HG03025 (cell line): ENCODE data around the gene DENND5B.
A peak's percentile ranks its signal among the peaks of the same experiment; 100 is the strongest.
"Not testable (repeated sequence)": the region's sequence is repeated elsewhere in the genome, so short reads cannot be mapped to it uniquely, and the experiment has no call there.

Source experiments
- ATAC-seq: cut with Tn5 transposase; IDR thresholded peaks from one replicate; pipeline ENCODE4 v1.9.1; 2021; ENCODE audit warnings: mild to moderate bottlenecking, moderate library complexity; ENCODE audit not compliant: unreplicated experiment, low FRiP score

Gene DENND5B

DNA sequence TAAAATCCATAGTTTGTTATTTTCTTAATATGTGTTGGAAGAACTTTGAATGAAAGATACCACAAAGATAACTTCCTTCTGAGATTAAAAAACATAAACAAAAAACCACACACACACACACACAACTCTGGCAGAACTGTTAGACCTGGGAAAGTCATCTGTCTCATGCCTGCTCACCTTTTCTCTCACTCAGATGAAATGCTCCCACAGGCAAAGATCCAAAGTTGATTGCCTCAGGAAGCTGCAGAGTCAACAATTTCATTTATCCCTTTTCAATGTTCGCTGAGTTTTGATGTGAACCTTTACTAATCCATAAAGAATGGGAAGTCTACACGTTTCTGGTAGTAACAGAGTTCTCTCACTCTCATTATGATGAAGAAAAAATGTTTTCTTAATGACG lies 112.0 kb downstream of the DENND5B start:
- ATAC-seq = no peak

DNA sequence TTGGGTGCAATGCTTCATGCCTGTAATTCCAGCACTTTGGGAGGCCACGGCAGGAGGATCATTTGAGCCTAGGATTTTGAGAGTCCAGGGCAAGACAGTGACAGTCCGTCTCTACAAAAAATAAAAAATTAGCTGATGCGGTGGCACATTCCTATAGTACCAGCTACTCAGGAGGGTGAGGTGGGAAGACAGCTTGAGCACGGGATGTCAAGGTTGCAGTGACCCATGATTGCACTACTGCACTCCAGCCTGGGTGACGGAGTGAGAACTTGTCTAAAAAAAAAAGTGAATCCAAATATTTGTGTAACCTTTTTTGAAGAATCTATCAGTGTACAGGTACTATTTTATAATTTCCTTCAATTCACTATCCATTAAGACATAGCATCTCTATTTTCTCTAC lies 112.5 kb downstream of the DENND5B start:
- no peak for ATAC-seq

DNA sequence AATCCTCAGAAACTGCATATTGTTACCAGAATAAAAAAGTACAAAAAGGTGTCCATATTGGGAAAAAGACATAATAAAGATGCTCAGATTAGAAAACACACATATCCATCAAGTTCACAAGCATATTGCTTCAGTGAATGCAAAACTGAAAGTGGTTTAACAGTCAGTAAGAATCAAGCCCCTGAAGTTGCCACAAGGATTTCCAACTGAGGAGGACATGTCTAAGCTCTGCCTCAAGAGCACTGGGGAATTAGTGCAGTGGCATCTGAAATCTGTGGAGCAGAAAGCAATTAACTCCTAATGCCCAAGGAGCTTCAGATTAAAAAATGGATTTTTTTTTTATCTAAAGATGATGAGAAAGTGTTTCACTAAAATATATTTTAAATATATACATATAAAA lies 113.2 kb downstream of the DENND5B start:
- ATAC-seq = no peak

DNA sequence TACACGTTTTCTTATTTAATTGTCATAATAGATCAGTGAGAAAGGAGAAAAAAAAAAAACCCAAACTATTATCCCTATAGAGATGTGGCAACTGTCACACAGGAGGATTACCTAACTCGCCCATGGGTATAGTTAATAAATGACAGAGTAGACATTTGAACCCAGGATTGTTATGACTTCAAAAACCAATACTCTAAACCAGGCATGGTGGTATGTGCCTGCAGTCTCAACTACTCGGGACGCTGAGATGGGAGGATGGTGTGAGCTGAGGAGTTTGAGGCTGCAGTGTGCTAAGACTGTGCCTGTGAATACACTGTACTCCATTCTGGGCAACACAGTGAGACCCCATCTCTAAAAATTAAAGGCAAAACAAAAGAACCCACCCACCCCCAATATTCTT lies 114.5 kb downstream of the DENND5B start:
- no peak for ATAC-seq

DNA sequence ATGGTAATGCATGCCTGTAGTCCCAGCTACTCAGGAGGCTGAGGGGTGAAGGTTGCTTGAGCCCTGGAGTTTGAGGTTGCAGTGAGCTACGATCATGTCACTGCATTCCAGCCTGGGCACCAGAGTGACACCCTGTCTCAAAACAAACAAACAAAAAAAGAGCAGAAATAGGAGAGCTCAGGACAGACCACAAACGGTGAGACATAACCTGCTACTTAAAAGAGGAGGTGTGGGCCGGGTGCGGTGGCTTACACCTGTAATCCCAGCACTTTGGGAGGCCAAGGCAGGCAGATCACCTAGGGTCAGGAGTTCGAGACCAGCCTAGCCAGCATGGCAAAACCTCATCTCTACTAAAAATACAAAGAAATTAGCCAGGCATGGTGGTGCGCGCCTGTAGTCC lies 115.3 kb downstream of the DENND5B start:
- not testable (repeated sequence) for ATAC-seq

DNA sequence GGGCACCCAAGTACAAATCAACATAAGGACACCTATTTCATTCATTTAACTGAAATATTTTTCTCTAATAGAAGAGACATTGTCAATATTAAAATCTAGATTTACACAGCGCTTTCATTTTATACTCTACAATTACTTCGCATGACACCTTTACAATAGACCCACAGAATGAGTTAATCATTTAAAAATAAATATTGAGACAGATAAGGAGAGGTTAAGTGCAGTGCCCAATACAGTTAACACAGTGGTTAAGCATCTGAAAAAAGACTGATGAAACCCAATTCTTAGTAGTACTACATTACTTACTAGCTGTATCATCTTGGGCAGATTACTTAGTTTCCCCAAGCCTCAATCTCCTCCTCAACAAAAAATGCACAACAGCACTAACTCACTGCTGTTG lies 116.2 kb downstream of the DENND5B start:
- ATAC-seq = no peak

DNA sequence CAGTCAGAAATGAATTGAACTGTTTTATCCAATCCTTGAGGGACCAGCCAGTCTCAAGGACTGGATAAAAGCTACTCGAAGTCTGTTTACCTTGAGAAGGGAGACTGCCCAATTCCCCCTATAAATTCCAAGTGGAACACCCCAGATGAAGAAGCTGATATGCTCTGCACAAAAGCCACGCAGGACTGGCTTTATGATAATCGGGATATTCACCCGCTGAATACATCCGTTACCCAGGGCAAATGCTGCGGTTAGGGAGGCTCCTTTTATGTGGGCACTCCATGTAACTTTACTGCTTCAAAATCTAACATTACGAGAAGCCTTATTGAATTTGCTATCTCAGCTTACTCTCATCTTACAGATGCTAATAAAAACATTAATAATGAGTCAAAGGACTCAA lies 119.1 kb downstream of the DENND5B start:
- no peak for ATAC-seq

DNA sequence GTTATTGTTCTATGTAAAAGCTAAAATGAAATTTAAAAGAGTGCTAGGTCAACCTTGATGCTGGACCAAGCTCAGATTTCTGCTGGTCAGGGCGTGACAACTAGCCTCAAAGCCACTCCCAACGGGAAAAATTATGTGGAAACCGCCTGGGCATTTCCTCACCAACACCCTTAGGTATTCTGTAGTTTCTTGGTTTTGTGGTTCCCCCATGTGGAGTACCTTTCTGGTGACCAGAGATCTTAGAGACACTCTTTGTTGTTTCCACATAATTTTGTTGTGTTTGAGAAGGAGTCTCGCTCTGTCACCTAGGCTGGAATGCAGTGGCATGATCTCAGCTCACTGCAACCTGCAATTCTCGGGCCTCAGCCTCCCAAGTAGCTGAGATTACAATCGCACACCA lies 119.9 kb downstream of the DENND5B start:
- no peak for ATAC-seq

DNA sequence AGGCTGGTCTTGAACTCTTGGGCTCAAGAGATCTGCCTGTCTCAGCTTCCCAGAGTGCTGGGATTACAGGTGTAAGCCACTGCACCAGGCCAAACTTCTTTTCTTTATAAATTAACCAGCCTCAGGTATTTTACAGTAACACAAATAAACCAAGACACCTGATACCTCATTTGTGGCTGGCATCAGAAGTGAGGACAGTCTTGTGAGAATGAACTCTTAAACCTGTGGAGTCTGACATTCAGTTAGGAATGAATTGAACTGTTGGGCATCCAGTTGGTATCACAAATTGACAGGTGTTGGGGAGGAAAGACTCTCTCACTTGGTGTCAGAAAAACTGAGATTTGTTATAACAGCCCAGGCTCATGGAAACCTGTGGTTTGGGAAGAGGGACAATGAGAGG lies 120.5 kb downstream of the DENND5B start:
- no peak for ATAC-seq

DNA sequence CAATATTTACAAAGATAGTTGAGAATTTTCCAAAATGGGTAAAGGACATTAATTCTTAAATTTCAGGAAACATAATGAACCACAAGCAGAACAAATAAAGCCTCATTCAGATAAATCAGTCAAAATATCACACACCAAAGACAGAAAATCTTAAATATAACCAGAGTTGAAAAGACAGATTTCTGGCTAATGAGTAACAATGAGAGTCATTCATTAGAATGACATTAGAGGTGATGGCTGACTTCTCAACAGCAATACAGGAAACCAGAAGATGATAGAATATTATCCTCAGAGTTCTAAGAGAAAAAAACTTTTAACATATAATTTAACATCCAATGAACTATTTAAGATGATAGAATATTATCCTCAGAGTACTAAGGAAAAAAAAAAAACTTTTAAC lies 124.2 kb downstream of the DENND5B start:
- ATAC-seq = no peak

DNA sequence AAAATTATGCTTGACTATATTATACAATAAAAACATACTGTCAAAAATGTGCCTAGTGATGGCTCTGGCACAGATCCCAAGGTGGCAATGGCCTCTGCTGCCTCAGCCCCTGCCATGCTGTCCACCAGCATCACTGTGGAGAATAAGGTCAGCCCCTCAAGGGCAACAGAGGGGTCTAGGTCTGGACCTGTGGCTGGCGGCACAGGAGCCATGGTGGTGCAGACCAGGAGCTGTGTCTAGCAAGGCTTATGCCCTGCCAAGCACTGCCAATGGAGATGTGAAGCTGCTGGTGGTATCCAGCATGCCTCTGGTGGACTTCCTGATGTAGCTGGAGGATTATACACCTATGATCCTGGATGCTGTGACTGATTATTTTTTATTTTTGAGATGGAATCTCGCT lies 125.9 kb downstream of the DENND5B start:
- ATAC-seq = no peak

DNA sequence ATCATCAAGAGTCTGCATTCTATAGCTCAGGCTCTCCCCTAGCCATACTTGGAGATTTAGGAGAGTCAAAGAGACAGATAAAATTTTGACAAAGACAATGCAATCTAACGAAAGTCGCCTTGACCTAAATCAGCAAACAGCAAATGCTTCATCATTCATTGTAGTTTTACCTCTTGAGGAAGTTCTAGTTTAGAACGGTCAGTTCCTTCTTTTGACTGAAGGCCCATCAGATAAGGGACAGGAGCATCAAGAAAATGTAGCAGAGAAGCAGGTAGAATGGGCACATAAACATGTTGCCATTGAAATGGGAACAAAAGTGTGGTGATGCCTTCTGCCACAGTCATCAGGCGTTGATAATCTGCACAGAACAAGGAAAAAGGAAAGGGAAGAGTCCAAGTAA lies 130.9 kb downstream of the DENND5B start:
- no peak for ATAC-seq

DNA sequence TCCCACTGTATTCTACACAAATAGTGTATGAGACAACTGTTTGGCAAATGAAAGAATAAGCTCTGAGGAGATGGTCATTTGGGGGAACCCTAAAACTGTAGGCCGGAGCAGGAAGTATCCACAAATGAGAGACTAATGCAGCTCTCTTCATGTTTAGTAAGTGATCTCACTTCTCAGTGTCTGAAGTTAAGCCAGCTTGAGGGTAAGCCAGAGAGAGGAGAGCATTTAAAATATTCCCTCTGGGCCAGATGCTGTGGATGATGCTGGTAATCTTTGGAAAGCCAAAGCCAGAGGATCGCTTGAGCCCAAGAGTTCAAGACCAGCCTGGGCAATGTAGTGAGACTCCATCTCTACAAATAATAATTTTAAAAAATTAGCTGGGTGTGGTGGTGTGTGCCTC lies 134.4 kb downstream of the DENND5B start:
- ATAC-seq = no peak

DNA sequence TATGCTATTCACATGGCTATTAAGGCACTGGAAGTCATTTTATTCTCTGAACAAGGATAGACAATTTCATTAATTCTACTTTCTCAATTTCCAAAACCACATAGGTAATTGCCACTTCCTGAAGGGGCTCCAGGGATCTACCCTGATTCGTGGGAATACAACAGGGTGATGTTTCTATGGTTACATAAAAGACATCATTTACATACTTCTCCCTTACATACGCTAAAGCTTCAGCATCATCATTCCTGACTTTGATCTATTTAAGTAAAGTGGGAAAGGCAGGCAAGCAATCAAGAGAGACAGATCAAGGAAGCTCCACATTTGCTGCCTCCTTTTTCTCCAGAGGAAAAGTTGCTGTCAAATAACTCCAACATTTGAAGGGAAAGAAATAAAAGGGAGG lies 146.2 kb downstream of the DENND5B start:
- no peak for ATAC-seq

DNA sequence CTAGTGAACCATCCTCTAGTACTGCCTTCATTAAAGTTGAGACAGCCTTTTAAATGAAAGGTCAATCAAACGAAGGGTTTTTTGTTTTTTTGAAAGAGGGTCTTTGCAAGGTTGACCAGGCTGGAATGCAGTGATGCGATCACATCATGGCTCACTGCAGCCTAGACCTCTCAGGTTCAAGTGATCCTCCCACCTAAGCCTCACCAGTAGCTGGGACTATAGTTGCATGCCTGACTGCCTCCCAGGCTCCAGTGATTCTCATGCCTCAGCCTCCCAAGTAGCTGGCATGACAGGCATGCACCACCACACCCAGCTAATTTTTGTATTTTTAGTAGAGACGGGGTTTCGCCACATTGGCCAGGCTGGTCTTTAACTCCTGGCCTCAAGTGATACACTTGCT lies 150.3 kb downstream of the DENND5B start:
- ATAC-seq = no peak

DNA sequence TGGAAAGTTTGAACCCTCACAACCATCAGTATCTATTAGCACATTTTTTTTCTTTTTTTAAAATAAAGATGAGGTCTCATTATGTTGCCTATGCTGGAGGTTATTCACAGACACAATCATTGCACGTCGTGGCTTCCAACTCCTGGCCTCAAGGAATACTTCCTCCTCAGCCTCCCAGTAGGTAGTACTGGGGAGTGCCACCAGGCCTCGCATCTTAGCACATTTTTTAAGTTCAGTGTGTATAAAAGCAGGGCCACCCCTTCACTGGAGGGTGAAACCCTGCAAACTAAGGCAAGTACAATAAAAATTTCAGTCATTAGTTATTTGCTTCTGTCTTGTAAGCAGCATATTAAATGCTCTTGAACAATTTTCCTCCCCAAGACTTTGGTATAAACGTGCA lies 150.8 kb downstream of the DENND5B start:
- ATAC-seq = no peak

DNA sequence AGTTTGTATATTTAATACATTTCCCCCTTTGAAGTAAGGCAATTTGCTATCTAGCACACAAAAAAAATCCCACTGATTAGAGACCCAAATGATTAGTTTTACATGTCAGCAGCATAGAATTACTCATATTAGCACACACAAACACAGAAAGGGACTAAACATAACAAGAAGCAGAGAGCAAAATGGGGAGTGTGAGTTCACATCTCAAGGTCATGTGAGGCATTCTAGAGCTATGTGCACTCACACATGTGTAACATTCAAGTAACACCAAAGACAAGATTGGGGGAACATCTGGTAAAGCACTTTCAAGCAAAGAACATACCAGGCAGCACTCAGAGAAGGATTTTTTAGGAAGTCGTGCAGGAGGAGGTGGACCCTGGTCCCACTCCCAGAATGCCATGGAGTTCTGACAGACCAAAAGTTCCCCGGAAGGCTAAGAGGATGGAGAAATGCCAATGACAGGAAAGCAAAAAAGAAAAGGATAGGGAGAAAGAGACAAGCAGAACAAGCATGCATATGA lies 159.2 kb downstream of the DENND5B start:
- no peak for ATAC-seq

DNA sequence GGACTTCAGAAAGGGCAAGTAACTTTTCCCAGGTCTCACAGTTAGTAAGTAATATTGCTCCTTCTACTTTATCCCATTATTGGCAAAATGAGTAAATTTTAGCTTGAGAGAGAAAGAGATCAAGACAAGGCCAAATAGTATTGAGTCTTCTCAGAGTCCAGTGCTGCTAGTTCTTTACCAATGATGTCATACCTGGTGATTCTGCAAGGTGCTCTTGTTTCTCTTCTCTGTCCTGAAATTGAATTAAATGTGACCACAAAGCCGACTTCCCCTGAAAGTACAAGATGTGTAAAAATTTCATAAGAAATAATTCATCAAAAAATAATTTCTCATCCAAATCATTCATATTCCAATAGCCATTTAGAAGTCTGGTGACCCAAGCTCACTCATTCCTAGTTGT lies 167.5 kb downstream of the DENND5B start:
- ATAC-seq = no peak

DNA sequence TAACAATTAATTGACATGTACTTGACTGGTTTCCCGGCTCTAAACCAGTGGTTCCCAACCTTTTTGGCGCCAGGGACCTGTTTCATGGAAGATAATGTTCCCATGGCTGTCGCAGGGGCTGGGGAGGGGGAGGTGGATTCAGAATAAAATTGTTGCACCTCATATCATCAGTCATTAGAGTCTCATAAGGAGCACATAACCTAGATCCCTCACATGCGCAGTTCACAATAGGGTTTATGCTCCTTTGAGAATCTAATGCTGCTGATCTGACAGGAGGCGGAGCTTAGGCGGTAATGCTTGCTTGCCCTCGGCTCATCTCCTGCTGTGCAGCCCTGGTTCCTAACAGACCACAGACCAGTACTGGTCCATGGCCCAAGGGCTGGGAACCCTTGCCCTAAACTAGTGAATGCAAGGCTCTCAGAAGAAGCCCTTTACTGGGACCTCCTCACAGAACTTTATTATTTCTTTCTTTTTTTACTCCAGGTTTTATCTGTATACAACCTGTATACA lies 178.6 kb downstream of the DENND5B start:
- ATAC-seq = no peak

DNA sequence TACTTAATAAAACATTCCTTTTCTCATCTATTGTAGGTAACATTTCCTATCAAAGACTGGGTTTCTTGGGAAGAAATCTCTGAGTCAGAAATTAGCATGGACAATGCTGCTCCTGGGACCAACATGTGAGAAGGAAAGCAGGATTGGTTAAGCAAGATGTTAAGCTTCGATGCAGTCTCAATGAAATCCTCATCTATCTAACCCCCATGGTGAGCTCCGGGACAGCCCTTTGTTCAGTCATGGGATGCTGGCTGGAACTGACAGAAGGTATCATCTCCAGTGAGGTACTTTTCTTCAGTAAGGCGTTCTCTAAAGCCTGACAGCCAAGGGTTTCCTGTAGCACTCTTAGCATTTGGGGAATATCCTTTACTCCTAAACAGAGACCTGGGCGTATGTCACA lies 182.2 kb downstream of the DENND5B start:
- ATAC-seq = no peak

DNA sequence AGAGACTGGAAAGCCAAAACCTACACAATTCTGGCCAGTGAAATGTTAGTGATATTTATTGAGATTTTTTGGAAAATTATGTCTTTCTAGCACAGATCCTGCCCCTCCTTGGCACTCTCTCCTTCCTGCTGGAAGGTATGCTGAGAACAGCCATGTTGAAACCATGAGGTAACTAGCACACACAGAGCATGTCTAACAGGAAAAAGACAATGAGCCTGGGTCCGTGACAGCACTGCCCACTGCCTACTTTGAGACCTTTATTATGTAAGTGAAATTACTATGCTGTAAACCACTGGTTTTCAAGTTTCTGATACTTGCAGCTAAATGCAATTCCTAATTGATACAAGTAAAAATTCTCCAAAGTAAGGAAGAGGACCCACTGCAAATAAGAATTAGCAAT lies 183.4 kb downstream of the DENND5B start:
- no peak for ATAC-seq

DNA sequence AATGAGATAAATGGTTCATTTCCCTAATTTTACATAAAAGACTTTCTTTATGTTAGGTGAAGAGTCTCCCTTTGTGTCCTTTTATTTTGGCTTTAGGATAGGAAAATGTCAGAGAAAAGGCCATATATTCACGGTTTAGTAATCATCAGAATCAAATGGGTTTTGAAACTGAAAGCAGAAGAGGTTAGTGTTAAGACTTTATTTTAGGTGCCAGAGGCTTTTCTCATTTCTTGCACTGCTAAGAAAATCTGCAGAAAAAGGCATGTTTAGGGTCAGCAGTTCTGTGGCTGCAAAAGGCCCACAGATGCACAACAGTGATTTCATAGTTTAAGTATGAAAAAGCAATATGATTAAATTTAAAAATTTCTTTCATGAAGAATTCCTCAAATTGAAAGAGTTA lies 184.6 kb downstream of the DENND5B start:
- ATAC-seq = peak; percentile 62

DNA sequence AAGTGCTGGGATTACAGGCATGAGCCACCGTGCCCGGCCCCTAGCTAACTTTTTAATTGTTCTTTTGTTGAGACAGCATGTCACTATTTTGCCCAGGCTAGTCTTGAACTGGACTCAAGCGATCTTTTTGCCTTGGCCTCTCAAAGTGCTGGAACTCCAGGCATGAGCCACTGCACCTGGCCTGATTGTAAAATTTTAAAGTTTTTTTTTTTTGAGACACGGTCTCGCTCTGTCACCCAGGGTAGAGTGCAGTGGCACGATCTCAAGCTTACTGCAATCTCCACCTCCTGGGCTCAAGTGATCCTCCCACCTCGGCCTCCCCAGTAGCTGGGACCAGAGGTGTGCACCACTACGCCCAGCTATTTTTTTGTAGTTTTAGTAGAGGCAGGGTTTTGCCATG lies 185.9 kb downstream of the DENND5B start:
- no peak for ATAC-seq
